RWPE1 (cell line): Measurements from ENCODE around the gene RASA3.
"Not testable (repeated sequence)": the region's sequence is repeated elsewhere in the genome, so short reads cannot be mapped to it uniquely, and the experiment has no call there.

Source experiments
- CTCF ChIA-PET: fragments of 350-600 bp; sonication (Branson Sonifier 250); formaldehyde crosslinking; extraction: SDS; loops from one replicate; lab custom pipeline; 2021; lab: Yijun Ruan, JAX
- POLR2A ChIA-PET: fragments of 400-600 bp; formaldehyde crosslinking; extraction: SDS; loops from one replicate; lab custom pipeline; 2020; ENCODE audit warnings: antibody characterized with exemption; ENCODE audit not compliant: low non-redundant PET; lab: Yijun Ruan, JAX
- DNase-seq: peaks from one replicate; pipeline ENCODE4 v3.0.0; 2012; ENCODE audit warnings: low spot score
- H3K27ac ChIP-seq: fragments of 450-650 bp; 2 replicates; pipeline ENCODE4 v1.5.1; 2017
- CTCF ChIP-seq: fragments of 450-650 bp; conservative IDR thresholded peaks from 2 replicates; pipeline ENCODE4 v1.5.1; 2017; ENCODE audit warnings: low read depth, mild to moderate bottlenecking

The RASA3 gene

GRCh38 chr13:113989585-113990300 lies 142.7 kb downstream of the RASA3 start:
- no peak for DNase-seq
- POLR2A ChIA-PET: no interaction called here
- H3K27ac ChIP-seq: no peak overlapping the region
- CTCF ChIA-PET: no interaction called here
- no peak for TF ChIP-seq CTCF

- H3K27ac ChIP-seq, CTCF ChIA-PET, POLR2A ChIA-PET, DNase-seq: not testable (repeated sequence)
Observed at GRCh38 chr13:113988859-113989258, 143.6 kb downstream of the RASA3 start.

GRCh38 chr13:113982296-113982661 lies 150.1 kb downstream of the RASA3 start:
- ChIA-PET POLR2A (no interaction called here), CTCF (interaction anchor here (1.2 kb wide), 1 partner anchor 244 kb away, joined by 3 read pairs; no protein-coding TSS in a partner anchor)
- TF ChIP-seq CTCF: no peak

GRCh38 chr13:113981611-113982295 lies 150.7 kb downstream of the RASA3 start:
- ChIA-PET POLR2A (interaction anchor here (0.6 kb wide), 1 partner anchor 50 kb away, joined by 3 read pairs; no protein-coding TSS in a partner anchor), CTCF (interaction anchor here (0.6 to 1.2 kb wide), 3 partner anchors 11 to 245 kb away, joined by 3 to 6 read pairs (median 3); no protein-coding TSS in a partner anchor)
- H3K27ac ChIP-seq: peak overlapping the region; percentile 76
- DNase-seq: no peak
- TF ChIP-seq CTCF: no peak

More at GRCh38 chr13:113982296-113982661, 150.1 kb downstream of the RASA3 start:
- peak overlapping the region; percentile 76 for H3K27ac ChIP-seq
- DNase-seq: no peak

- peak; percentile 59 for DNase-seq
- peak overlapping the region; percentile 76 for H3K27ac ChIP-seq
- TF ChIP-seq CTCF: peak; percentile 18; the same call in 1 of the 2 replicates
- ChIA-PET CTCF (interaction anchor here (0.6 to 1.2 kb wide), 3 partner anchors 10 to 245 kb away, joined by 3 to 6 read pairs (median 3); no protein-coding TSS in a partner anchor), POLR2A (interaction anchor here (0.6 kb wide), 1 partner anchor 51 kb away, joined by 3 read pairs; no protein-coding TSS in a partner anchor)
Observed at GRCh38 chr13:113981194-113981605, 151.2 kb downstream of the RASA3 start.

GRCh38 chr13:113980489-113981064 lies 151.8 kb downstream of the RASA3 start:
- DNase-seq: no peak
- TF ChIP-seq CTCF: no peak
- CTCF ChIA-PET: interaction anchor here (0.9 kb wide), 1 partner anchor 9 kb away, joined by 3 read pairs; no protein-coding TSS in a partner anchor
- H3K27ac ChIP-seq: peak overlapping the region; percentile 76
- POLR2A ChIA-PET: no interaction called here
